PFSK-1 (cell line): ENCODE measurements around the gene ABHD12.

Experiments used
- FOXP2 ChIP-seq: optimal IDR thresholded peaks from 2 replicates; pipeline ENCODE3; 2011; ENCODE audit warnings: borderline replicate concordance, control low read depth, inconsistent platforms; ENCODE audit not compliant: insufficient read depth; ENCODE audit errors: extremely low read length, extremely low read depth
- POLR2AphosphoS5 ChIP-seq: IDR thresholded peaks from 2 replicates; pipeline ENCODE4 v1.6.1; 2012; ENCODE audit warnings: low read depth, mild to moderate bottlenecking, control low read depth, low read length, moderate library complexity
- TAF1 ChIP-seq: IDR thresholded peaks from 2 replicates; pipeline ENCODE4 v1.6.1; 2012; ENCODE audit warnings: low read length, control low read depth, borderline replicate concordance; ENCODE audit not compliant: insufficient read depth

GRCh38 chr20:25273541-25274358 lies 116.9 kb downstream of the ABHD12 start:
- TF ChIP-seq POLR2AphosphoS5 = no peak
- no peak for TF ChIP-seq TAF1
- no peak for TF ChIP-seq FOXP2
